Activated T-cell treated with anti-CD3 and anti-CD28 coated beads, Interleukin-2, amount 50 U/mL, for 4 hours (primary cell): ENCODE data around the gene S100A4. TPM values are rescaled to one million over a fixed set of nuclear protein-coding genes. Genes with fewer than 3 reads are reported as not detected.

Experiments
- ATAC-seq, 2 donors: fragments of 200-7000 bp; cut with Tn5 transposase; one replicate each; pipeline ENCODE4 v1.10.0; 2021
- DNase-seq: peaks from one replicate; pipeline ENCODE4 v3.0.0-alpha.2; 2020
- H3K27me3 Mint-ChIP-seq: one replicate; pipeline ENCODE4 v1.8.0; 2021; ENCODE audit warnings: low read depth, mixed read lengths
- H3K36me3 Mint-ChIP-seq: one replicate; pipeline ENCODE4 v1.8.0; 2022; ENCODE audit warnings: mixed read lengths; ENCODE audit not compliant: insufficient read depth
- H3K4me1 Mint-ChIP-seq: one replicate; pipeline ENCODE4 v1.8.0; 2021; ENCODE audit warnings: low read depth, mixed read lengths
- H3K4me3 Mint-ChIP-seq: one replicate; pipeline ENCODE4 v1.8.0; 2021; ENCODE audit warnings: mild to moderate bottlenecking, moderate library complexity, mixed read lengths
- H3K9me3 Mint-ChIP-seq: one replicate; pipeline ENCODE4 v1.8.0; 2021; ENCODE audit warnings: mixed read lengths
- total RNA-seq, 3 donors: library from RNA; stranded (reverse); gene quantifications; one replicate each; pipeline ENCODE4 v1.2.1, GENCODE V29; 2021

Gene S100A4
- total RNA-seq, 3 donors from 2014 or later: 19.6 to 40.3 (median 21.7) TPM

DNA sequence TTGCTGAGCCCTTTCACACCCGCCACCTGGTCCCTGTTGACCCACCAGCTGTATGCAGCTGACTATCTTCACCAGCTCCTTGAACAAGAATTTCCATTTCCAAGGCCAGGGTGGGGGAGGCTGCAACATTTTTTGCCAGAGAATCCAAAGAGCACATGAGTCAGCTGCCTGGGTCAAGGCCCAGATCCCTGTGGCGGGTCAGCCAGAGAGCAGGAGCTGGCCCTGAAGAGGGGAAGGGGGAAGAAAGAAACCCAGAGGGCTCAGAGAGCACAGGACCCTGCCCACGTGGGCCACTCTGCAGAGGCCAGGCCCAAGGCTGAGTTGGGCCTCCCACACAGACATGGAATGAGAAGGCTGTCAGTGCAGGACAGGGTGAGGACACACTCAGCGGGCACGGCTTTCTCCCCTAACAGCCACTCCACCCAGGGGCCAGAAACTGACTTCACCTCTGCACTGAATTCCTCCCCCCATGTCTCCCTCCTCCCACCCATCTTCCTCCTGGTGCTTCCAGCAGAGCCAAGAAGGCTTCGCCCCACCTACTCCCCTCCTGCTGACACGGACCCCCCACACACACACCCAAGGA, 38.7 kb downstream of the S100A4 start:
- no peak overlapping the region for H3K4me3 Mint-ChIP-seq
- H3K4me1 Mint-ChIP-seq: peaks cover 8% of the 10 kb centered on the region
- ATAC-seq (no peak), DNase-seq (no peak)
- no peaks in the 10 kb centered on the region for H3K9me3 Mint-ChIP-seq
- H3K36me3 Mint-ChIP-seq: no peaks in the 10 kb centered on the region
- H3K27me3 Mint-ChIP-seq: no peaks in the 10 kb centered on the region

DNA sequence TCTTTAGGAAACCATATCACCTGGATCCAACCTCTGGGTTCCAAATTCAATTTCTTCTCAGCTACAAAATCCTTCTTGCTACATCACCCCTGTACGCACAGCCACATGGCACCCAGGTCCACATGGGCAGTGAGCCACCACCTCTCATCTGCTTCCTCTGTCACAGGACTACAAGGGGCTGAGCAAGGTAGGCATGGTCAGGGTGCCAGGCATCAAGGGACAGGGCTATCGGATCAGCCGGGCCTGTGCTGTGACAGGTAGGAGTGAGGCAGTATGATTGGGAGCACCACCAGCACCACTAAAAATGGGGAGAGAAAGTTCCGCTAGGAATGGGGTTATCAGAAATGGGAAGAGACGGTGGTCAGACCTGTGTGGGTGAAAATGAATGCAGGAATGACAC, 39.2 kb downstream of the S100A4 start:
- Mint-ChIP-seq H3K9me3 (no peaks in the 10 kb centered on the region), H3K27me3 (no peaks in the 10 kb centered on the region), H3K4me3 (no peak overlapping the region), H3K36me3 (no peaks in the 10 kb centered on the region), H3K4me1 (peaks cover 6% of the 10 kb centered on the region)
- DNase-seq (no peak), ATAC-seq (no peak)

DNA sequence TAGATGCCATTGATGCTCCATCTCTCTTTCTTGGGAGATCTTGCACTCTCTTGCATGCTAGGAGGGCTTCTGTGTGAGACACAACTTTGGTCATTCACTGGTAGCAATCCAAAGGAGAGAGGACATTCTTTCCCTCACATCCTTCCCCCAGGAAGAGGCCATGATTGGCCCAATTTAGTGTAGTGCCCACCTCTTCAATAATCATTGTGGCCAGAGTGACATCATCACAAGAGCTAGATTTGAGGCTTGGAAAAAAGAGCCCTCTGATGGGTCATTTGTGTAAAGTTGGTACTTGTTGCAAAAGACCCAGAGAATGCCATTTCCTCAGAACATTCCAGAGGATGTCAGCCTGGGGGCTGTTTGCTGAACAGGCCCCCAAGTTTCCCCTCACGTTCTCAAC, 40.0 kb downstream of the S100A4 start:
- Mint-ChIP-seq H3K4me3 (no peak overlapping the region), H3K36me3 (no peaks in the 10 kb centered on the region), H3K9me3 (no peaks in the 10 kb centered on the region), H3K27me3 (no peaks in the 10 kb centered on the region), H3K4me1 (no peaks in the 10 kb centered on the region)
- ATAC-seq (no peak), DNase-seq (no peak)

DNA sequence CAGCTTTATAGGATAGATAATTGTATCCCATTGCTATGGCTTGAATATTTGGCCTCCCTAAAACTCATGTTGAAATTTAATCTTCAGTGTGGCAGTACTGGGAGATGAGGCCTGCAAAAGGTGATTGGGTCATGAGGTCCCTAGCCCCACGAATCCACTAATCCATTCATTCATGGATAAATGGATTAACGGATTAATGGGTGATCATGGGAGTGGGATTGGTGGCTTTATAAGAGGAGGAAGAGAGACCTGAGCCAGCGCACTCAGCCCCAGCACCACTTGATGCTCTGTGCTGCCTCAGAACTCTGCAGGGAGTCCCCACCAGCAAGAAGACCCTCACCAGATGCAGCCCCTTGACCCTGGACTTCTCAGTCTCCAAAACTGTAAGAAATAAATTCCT, 41.8 kb downstream of the S100A4 start:
- DNase-seq (no peak), ATAC-seq (no peak)
- no peaks in the 10 kb centered on the region for H3K36me3 Mint-ChIP-seq
- no peak overlapping the region for H3K4me3 Mint-ChIP-seq
- peaks cover 6% of the 10 kb centered on the region for H3K27me3 Mint-ChIP-seq
- no peaks in the 10 kb centered on the region for H3K4me1 Mint-ChIP-seq
- H3K9me3 Mint-ChIP-seq: no peaks in the 10 kb centered on the region

DNA sequence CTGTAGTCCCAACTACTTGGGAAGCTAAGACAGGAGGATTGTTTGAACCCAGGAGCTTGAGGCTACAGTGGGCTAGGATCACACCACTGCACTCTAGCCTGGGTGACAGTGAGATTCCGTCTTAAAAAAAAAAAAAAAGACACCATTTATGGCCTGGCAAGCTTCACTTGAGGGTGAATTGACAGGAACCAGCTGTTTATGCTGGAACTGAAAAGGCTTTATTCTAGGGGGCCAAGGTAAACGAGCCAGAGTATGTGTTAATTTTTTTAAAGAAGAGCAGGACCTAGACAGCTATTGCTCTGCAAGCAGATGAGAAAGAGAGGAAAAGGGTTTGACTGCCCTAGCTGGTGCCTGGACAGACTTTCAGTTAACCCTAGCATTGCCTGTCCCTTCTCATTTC, 46.9 kb downstream of the S100A4 start:
- Mint-ChIP-seq H3K4me3 (no peak overlapping the region), H3K9me3 (no peaks in the 10 kb centered on the region), H3K36me3 (no peaks in the 10 kb centered on the region), H3K27me3 (peaks cover 24% of the 10 kb centered on the region), H3K4me1 (peaks cover 2% of the 10 kb centered on the region)
- DNase-seq (no peak), ATAC-seq (no peak)

DNA sequence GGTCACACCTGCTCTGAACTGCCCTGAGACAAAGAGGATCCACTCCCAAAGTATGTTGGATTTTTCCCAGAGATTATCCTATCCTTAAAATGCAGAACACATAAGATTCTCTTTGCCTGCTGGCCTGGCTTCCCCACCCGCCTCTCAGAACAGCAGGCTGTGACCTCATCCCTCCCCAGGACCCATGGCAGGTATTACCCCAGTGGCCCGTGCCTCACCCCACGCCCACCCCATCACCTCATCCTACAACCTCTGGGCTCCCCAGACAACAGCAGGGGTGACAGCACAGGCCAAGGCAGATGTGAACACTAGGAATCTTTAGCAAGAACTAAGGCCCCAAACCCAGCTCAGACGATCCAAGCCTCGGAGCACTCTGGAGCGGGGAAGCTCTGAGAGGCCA, 50.1 kb downstream of the S100A4 start:
- Mint-ChIP-seq H3K9me3 (no peaks in the 10 kb centered on the region), H3K4me1 (peaks cover 2% of the 10 kb centered on the region), H3K27me3 (peaks cover 29% of the 10 kb centered on the region), H3K36me3 (no peaks in the 10 kb centered on the region), H3K4me3 (no peak overlapping the region)
- ATAC-seq: no peak
- no peak for DNase-seq

DNA sequence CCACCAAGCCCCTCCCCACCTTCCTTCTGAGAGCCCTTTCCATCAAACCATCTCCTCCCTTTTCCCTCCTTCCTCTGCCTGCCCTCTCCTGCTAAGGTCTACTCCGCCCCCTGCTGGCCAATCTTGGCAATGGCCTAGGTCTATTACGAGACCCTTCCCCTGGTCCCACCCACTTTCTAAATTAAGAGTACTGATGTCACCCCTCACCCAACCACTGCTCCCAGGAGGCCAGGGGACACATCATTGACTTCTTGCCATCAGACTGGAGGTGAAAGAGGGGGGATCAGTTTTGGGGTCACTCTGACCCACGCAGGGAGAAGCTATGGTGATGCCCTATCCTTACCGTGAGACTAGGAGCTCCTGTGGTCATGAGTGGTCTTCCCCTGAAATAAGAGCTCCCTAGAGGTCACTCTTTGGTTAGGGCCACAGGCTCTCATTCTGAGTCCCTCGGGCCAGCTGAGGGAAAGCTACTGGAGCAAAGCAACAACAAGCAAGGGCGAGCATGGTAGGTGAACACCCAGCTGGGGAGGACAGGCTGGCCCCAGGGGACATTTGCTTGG, 50.5 kb downstream of the S100A4 start:
- Mint-ChIP-seq H3K9me3 (no peaks in the 10 kb centered on the region), H3K4me1 (peaks cover 2% of the 10 kb centered on the region), H3K36me3 (no peaks in the 10 kb centered on the region), H3K27me3 (peaks cover 25% of the 10 kb centered on the region), H3K4me3 (no peak overlapping the region)
- ATAC-seq (peak; percentile 70 to 82), DNase-seq (peak; percentile 72)

Other genes starting within 250 kb of the S100A4 start
- gene PGLYRP3, start 232.9 kb downstream of the S100A4 start, total RNA-seq: not detected
- not detected for gene PGLYRP4, start 197.0 kb downstream of the S100A4 start, total RNA-seq
- gene S100A9, start 188.0 kb downstream of the S100A4 start, total RNA-seq: under 1 TPM in 1 of 3 donors, not detected in 2; 0.38 TPM
- not detected for gene S100A12, start 170.2 kb downstream of the S100A4 start, total RNA-seq
- gene S100A8, start 154.7 kb downstream of the S100A4 start, total RNA-seq: not detected
- not detected for gene S100A7A, start 129.3 kb downstream of the S100A4 start, total RNA-seq
- gene S100A7, start 85.2 kb downstream of the S100A4 start, total RNA-seq: not detected
- 100 to 1,000 TPM; 133 to 188 (median 134) TPM for gene S100A6, start 9.8 kb downstream of the S100A4 start, total RNA-seq
- 1 to 10 TPM in 1 of 3 donors, under 1 TPM in 2; 0.74 to 2.5 (median 0.95) TPM for gene S100A5, start 4.9 kb downstream of the S100A4 start, total RNA-seq
- not detected for gene S100A3, start 3.5 kb upstream of the S100A4 start, total RNA-seq
- 1 to 10 TPM in 1 of 3 donors, under 1 TPM in 2; 0.40 to 1.2 (median 0.76) TPM for gene S100A2, start 20.0 kb upstream of the S100A4 start, total RNA-seq
- gene S100A16, start 67.3 kb upstream of the S100A4 start, total RNA-seq: under 1 TPM in 2 of 3 donors, not detected in 1; 0.24 to 0.29 TPM
- under 1 TPM in 2 of 3 donors, not detected in 1; 0.32 to 0.43 TPM for gene S100A14, start 70.5 kb upstream of the S100A4 start, total RNA-seq
- gene S100A13, start 81.7 kb upstream of the S100A4 start, total RNA-seq: 1 to 10 TPM; 2.0 to 4.9 (median 3.3) TPM
- gene S100A1, start 82.6 kb upstream of the S100A4 start, total RNA-seq: not detected
- gene CHTOP, start 88.3 kb upstream of the S100A4 start, total RNA-seq: 100 to 1,000 TPM; 111 to 117 (median 114) TPM
- gene SNAPIN, start 112.9 kb upstream of the S100A4 start, total RNA-seq: 10 to 100 TPM; 32.1 to 36.8 (median 32.7) TPM
- gene ILF2, start 125.2 kb upstream of the S100A4 start, total RNA-seq: 100 to 1,000 TPM; 525 to 559 (median 531) TPM
- gene NPR1, start 132.9 kb upstream of the S100A4 start, total RNA-seq: under 1 TPM; 0.16 to 0.26 (median 0.23) TPM
- gene INTS3, start 182.2 kb upstream of the S100A4 start, total RNA-seq: 10 to 100 TPM; 46.9 to 49.4 (median 48.5) TPM
- 1 to 10 TPM; 3.8 to 6.0 (median 6.0) TPM for gene SLC27A3, start 229.6 kb upstream of the S100A4 start, total RNA-seq